GM19452 (cell line): Measurements from ENCODE around the gene TNFRSF18.

Source experiments
- ATAC-seq: cut with Tn5 transposase; IDR thresholded peaks from one replicate; pipeline ENCODE4 v1.9.1; 2021; ENCODE audit not compliant: unreplicated experiment

The TNFRSF18 gene

GRCh38 chr1:1213345-1214265, 7.2 kb upstream of the TNFRSF18 start, which contains the start of gene TNFRSF4:
TNFRSF4 (minus strand) TSS chr1:1214153; CDS start chr1:1214127, 26 bp downstream.
- no peak for ATAC-seq

GRCh38 chr1:1212780-1213344, 6.5 kb upstream of the TNFRSF18 start:
- no peak for ATAC-seq

- ATAC-seq, result no peak
Observed at GRCh38 chr1:1211541-1212441, 5.4 kb upstream of the TNFRSF18 start.

GRCh38 chr1:1210726-1211540, 4.5 kb upstream of the TNFRSF18 start:
- ATAC-seq, result no peak

GRCh38 chr1:1208713-1209433, 2.5 kb upstream of the TNFRSF18 start:
- ATAC-seq, result no peak

- ATAC-seq, result no peak
Observed at GRCh38 chr1:1207571-1207892, 1.1 kb upstream of the TNFRSF18 start.

- no peak for ATAC-seq
Observed at GRCh38 chr1:1206966-1207531, 657 bp upstream of the TNFRSF18 start.

- no peak for ATAC-seq
Observed at GRCh38 chr1:1205769-1206375, 520 bp downstream of the TNFRSF18 start.

GRCh38 chr1:1204998-1205768, 1.2 kb downstream of the TNFRSF18 start:
- no peak for ATAC-seq

- no peak for ATAC-seq
Observed at GRCh38 chr1:1204425-1204920, 1.9 kb downstream of the TNFRSF18 start.

- no peak for ATAC-seq
Observed at GRCh38 chr1:1203561-1204424, 2.6 kb downstream of the TNFRSF18 start.

- no peak for ATAC-seq
Observed at GRCh38 chr1:1202831-1203560, 3.4 kb downstream of the TNFRSF18 start.

GRCh38 chr1:1200876-1201810, 5.2 kb downstream of the TNFRSF18 start:
- peak; percentile 49 for ATAC-seq

- no peak for ATAC-seq
Observed at GRCh38 chr1:1199961-1200875, 6.2 kb downstream of the TNFRSF18 start.
